SHP77 treated with DMSO at 0.1 percent for 48 hours (cell line): ENCODE results near the gene SCARF2.
"Not testable (repeated sequence)": the region's sequence is repeated elsewhere in the genome, so short reads cannot be mapped to it uniquely, and the experiment has no call there.

ENCODE experiments used
- DNase-seq: peaks from one replicate; lab custom pipeline; 2025; lab: John Stamatoyannopoulos, UW

Gene SCARF2

DNA sequence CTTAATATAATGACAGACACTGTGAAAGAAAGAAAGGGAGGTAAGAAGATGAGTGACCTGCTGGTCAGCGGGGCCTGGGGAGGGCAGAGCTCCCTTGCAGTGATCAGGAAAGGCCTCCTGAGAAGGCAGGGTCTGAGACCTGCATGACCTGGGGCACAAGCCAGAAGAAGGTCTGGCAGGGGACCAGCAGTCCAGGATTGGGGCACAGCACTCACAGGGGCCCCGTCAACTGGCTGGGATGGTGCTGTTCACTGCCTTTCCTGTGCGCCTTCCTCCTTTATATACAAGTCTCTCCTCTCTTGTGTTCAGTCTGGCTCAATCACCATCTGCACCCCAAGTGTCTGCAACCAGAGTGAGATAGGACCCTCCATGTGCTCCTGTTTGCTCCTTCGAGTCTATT, 22.2 kb upstream of the SCARF2 start:
- DNase-seq = no peak

DNA sequence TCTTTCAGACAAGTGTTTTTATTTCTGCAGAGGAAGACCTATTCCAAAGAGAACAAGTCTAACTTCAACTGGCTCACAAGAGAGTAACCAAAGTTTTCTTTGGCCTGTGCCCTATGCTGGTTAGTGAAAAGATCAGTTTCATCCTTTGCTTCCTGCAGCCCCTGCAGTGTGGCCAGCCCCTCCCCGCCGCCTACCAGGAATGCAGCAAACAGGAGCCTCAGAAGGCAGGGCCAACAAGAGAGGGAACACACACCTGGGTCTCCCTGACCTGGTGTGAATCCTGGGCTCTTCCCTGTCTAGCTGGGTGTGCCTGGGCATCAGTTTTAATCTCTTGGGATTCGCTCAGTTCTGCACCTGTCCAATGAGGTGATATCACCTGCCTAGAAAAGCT, 21.5 kb upstream of the SCARF2 start:
- DNase-seq = no peak

DNA sequence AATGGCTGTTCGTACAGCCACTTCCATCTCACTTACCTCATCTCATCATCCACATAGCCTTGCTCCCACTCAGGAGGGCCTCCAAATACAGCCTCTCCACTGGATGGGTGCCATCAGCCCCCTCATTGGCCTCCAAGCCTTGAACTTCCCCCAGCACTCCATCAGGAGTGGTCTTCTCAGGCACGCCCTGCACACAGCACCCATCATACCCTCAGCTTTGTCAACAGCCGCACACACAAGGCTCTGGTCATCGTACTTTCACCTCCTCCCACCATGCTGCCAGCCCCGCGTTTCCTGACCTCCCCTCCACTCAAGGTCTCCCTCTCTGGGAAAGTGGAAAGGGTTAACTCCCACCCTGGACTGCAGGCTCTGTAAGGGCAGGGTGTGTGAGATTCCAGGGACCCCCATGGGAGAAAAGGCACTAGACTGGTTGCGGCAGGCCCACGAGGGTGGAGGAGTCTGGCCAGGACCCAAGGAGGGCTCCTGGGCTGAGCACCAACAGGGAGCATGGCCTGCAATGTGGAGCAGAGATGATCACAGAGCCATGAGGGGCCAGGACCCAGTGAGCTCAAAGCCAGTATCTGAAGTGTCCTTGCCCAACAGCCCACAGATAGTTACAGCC, 21.0 kb upstream of the SCARF2 start:
- DNase-seq = no peak

GRCh38 chr22:20457506-20458240, 20.0 kb upstream of the SCARF2 start:
- no peak for DNase-seq

DNA sequence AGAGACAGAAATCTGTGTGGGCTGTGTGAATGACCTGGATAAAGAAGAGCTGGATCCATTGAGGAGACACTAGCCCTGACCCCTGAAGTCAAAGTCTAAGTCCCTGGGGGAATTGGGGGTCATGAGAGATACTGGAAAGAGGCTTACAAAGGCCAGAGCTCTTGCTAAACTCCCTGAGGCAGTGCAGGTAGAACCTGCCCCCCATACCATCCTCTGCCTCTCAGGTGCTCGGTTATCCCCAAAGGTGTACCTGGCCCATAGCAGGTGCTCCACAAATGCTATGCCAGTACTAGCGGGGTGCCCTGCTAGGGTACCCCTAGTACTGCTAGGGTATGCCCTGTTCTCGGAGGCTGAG, 19.1 kb upstream of the SCARF2 start:
- no peak for DNase-seq

GRCh38 chr22:20456064-20456721, 18.6 kb upstream of the SCARF2 start:
- DNase-seq = peak; percentile 18

DNA sequence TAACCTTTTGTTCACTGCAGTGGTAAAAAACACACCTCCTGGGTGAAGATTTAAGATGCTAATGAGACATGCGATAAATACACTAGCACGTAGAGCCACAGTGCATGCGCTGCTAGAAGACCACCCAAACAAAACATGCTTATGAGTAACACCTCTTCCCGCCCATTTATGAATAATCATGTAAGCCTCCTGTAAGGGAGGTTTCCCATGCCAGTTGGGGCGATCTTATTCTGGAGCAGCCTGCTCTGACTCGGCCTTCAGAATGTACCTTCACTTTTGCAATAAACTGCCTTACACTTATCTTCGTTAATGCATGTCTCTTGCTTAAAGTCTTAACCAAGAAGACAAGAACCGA, 18.1 kb upstream of the SCARF2 start:
- no peak for DNase-seq

GRCh38 chr22:20453222-20453621, 15.6 kb upstream of the SCARF2 start:
- DNase-seq = no peak

DNA sequence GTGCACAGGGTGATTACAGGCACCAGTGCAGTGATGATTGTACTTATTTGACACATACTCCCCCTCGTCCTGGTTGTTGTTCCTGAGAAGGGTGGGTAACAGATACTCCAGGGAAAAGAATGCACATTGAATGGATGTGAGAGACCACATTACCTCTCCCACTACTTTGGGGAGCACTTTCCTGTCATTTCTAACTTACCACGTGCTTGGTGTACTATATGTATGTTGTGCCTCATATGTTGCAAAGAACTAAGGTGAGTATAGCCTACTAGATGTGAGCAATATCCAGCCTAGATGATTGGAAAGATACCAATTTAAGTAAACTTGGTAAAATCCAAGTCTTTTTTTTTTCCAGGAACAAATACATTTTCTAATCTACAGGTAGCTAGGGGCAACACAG, 14.3 kb upstream of the SCARF2 start:
- no peak for DNase-seq

DNA sequence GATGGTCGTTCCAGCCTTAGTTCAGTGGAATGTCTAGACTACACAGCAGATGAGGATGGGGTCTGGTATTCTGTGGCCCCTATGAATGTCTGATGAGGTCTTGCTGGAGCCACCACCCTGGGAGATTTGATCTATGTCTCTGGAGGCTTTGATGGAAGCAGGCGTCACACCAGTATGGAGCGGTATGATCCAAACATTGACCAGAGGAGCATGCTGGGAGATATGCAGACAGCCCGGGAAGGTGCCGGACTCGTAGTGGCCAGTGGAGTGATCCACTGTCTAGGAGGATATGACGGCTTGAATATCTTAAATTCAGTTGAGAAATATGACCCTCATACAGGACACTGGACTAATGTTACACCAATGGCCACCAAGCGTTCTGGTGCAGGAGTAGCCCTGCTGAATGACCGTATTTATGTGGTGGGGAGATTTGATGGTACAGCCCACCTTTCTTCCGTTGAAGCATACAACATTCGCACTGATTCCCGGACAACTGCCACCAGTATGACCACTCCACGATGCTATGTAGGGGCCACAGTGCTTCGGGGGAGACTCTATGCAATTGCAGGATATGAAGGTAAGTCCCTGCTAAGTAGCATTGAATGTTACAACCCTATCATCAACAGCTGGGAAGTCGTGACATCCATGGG, 13.6 kb upstream of the SCARF2 start:
- not testable (repeated sequence) for DNase-seq

GRCh38 chr22:20450551-20450906, 12.9 kb upstream of the SCARF2 start:
- DNase-seq = no peak

DNA sequence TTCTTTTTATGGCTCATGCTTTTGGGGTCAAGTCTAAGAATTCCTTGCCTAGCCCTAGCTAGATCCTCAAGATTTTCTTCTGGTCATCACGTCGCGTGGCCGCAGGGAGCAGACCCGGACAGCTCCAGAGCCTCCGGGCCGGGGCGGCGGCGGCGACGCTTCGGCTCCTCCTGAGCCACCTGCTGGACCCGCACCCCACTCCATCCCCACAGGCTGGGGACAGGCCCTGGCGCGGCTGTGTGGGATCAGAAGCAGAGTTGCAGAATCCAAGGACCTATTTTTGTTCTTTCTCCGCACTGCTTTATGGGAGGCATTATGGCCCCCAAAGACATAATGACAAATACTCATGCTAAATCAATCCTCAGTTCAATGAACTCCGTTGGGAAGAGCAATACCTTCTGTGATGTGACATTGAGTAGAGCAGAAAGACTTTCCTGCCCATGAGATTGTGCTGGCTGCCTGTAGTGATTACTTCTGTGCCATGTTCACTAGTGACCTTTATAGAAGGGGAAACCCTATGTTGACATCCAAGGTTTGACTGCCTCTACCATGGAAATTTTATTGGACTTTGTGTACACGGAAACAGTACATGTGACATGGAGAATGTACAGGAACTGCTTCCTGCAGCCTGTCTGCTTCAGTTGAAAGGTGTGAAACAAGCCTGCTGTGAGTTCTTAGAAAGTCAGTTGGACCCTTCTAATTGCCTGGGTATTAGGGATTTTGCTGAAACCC, 12.4 kb upstream of the SCARF2 start:
- no peak for DNase-seq

GRCh38 chr22:20448630-20449029, 11.0 kb upstream of the SCARF2 start:
- DNase-seq = no peak

DNA sequence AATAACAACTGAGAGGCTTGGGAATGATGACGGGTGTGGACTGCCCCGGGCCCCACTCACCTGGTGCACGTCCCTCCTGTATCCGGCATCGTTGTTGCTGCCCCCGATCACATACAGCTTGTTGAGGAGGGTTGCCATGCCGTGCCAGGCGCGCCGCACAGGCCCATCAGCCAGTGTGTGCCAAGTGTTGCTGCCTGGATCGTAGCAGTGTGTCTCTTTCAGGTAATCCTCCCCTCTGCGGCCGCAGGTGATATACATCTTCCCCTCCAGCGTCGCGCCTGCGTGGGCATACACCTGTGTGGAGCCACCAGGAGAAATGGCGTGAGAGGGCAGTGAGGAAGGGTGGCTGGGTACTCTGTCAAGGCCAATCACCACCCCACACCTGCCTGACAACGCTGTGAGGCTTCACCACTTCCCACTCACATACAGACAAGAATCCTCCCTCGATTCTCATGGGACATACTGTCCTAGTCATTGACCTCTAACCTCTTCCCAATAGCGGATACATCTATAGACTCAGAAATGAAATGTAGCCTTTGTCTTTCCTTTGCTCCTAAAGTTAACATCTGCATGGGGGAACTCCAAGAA, 8.9 kb upstream of the SCARF2 start:
- DNase-seq = no peak

DNA sequence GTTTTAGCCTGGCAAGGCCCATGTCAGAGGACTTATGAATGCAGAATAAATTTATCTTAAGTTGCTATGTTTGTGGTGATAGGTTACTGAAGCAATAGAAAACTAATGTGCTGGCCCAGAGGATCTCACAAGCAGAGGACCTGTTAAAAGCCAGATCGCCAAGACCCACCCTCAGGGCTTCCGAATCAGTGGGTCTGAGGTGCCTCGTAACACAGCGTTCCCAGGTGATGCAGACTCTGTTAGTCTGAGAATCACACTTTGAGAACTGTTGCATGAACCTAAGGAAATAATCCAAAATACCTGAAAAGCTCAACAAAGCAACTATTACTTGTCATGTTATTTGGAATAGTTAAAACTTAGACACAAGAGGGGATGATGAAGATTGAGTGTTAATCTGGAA, 6.7 kb upstream of the SCARF2 start:
- no peak for DNase-seq

DNA sequence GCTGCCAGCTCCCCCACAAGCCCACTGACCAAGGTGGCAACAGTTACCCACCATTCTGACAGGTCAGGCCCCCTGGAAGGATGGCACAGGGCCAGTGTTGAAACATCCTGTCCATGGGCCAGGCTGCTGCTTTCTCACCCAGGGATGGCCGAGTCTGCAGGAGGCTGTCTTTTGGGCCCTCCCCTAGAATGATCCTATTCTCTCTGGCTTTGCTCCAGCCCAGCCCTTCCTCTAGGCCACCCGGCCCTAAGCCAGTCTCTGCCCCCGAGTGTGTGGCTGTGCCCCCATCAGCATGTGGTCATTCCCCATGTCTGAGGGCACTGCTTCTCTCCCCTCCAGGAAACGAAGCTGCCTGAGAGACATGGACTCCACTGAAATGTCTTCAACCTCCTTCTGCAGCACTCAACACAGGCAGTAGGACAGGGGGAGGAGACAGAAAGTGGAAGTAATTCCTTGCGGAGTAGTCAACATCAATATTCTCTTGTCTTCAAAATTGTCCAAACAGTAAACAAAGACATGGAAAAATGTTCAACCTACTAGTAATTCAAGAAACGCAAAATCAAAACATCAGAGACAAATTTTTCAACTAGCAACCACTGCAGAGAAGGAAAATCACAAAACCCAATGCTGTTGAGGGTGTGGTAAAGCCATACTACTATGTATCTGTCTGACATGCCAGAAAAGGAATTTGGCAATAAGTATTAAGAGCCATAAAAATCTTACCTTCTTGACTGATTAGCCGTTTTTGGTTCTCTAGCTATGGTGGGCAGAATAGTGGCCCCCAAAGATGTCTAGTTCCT, 5.1 kb upstream of the SCARF2 start:
- DNase-seq = no peak

DNA sequence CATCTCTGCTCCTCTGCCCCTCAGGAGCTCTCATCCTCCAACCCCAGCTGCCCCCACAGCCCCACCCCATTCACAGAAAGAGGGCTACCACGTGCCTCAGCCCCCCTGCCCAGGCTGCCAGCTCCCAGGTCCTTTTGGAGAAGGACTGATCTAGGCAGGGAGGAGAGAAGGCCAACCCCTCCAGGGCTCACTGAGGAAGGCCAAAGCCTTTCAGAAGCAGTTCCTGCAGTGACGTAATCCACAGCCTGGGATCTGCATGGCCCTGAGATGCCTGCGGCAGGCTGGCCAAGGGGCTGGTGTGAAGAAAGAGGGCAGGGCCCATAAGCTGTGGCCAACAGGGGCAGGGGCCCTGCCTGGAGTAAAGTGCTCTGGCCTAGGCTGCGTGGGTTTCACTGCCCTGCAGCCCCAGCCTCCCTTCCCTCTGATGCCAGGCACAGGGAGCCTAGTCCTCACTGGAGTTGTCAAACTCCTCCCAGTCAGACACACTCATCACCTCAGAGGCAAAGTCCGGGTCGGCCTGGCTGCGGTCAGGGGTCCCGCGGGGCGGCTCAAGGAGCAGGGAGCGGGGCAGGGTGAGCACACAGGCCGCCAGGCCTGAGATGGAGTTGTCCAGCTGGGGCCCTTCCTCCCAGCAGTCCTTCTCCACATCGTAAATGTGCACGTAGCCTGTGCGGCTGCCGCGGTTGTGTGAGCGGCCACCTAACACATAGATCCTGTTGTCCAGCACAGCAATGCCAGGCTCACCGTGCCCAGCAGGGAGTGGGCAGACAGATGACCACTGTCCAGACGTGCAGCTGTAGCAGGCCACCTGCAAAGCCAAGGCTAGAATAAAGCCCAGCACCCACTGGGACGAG, 4.2 kb upstream of the SCARF2 start:
- no peak for DNase-seq

DNA sequence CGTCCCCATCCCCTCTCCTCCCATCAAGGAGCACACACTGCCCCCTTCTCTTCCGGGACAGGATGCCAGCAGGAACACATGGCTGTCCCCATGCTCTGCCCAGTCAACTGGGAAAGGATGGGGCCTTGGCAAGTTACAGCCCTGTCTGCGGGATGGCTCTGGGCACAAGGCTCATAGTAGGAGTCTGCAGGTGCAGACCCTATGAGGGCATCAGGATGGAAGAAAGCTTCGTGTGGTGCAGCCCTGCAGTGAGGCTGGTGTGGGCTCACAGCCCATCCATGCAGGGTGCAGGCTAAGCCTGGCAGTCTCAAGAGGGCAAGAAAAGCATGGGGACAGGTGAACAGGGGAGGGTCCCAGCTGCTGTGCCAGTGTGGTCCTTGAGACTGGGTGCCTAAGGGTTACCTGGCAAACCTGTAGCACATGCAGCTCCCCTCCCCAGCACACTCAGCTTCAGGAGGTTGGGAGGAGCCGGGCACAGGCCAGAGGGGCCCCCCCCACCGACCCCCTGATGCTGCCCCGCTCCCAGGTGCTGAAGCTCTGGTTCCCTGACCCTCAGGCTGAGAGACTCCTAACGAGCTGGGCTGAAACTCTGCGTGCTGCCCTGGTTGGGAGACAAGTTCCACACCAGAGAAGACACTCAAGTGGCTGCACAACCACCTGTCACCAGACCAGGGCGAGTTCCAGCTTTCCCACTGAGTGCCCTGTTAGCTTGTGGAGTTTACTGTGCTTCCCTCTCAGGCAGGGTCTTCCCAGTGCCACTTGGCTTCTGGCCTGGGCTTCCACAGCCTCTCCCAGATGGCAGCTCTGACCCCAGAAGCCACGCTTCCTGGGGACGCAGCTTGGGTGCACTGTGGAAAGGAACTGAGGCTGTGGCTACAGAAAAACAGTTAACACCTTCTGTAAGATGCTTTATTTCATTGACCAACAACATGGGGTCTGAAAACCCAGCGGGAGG, 3.3 kb upstream of the SCARF2 start:
- no peak for DNase-seq

DNA sequence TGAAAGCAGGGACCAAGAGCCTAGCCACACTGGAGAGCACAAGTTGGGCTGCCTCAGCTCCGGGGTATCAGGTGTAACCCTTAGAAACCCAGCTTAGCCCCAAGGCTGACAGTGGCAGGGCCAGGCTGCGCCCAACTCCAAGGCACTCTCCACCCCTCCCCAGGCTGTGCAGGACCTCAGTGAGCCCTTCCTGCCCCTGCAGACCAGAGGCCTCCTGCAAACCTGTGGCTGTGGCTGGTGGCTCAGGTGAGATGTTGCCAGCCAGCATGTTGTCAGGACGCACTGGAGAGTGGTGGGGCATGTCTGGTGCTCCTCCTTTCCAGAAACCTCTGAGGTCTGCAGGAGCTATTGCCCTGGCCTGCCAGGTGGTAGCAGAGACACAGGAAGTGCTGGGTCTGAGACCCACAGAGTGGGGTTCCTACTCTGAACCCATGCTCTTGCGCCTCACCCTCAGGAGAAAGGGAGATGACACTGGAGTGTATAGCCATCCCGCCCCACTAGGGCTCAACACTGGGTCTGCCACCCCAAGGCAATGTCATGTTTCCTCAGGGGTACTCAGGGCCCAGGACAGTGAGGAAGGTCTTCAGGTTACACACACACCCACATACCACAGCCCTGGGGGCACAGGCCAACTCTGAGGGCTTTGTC, 2.4 kb upstream of the SCARF2 start:
- no peak for DNase-seq
